Body of pancreas (tissue), 4 donors: ENCODE results near the gene ITPRIPL1.

ENCODE experiments used
- CTCF ChIP-seq, 7 experiments: fragments of 450-650 bp in 4 of 7; fragments of 200-600 bp in 3 of 7; sonication (generic) in 3 of 7; IDR thresholded peaks; one replicate each; pipeline ENCODE4 v1.5.1; 2016 to 2019; ENCODE audit warnings: antibody characterized with exemption in 7 of 7
- POLR2A ChIP-seq, 3 donors: fragments of 450-650 bp; IDR thresholded peaks; one replicate each; pipeline ENCODE4 v1.6.1; 2016; ENCODE audit warnings: antibody characterized with exemption in 3 of 3, mild to moderate bottlenecking in 2 of 3

DNA sequence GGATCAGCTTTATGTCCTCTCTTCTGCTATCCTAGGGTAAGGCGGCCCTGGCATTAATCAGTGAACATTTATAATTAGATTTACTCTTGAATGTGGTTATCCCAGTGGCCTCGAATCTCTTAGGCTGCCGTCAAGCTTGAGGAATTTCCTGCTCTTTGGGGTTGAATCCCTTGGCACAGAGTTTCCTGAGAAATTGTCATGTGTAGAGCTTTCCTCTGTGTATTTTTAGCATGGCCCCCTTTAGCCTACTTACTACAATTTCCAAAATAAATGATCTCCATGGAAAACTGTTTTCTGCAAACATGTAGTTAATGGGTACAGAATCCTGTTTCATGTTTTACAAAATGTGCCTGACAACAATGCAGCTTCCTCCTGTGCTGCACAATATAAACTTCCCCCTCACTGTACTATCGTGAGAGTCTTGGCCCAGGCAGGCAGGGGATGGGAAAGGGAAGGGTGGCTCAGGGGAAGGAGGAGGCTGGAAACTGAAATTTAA, 28.5 kb downstream of the ITPRIPL1 start:
- TF ChIP-seq CTCF (IDR thresholded peaks at IDR 0.05) (no peak), POLR2A (IDR thresholded peaks at IDR 0.05) (no peak)
